Fibroblast of lung (primary cell): ENCODE measurements around the gene NR1D2. TPM values are rescaled to one million over a fixed set of nuclear protein-coding genes. Genes with fewer than 3 reads are reported as not detected.

Experiments
- DNase-seq, 2 donors: peaks; one replicate each; pipeline versions ENCODE4 v3.0.0 to v3.0.0-alpha.2; 2010; ENCODE audit warnings: low read depth in 2 of 2
- H2AFZ ChIP-seq: 2 replicates; pipeline ENCODE4 v1.5.1; 2012; ENCODE audit warnings: low read length, control low read depth, inconsistent platforms
- H3K27ac ChIP-seq: 2 replicates; pipeline ENCODE4 v1.5.1; 2011; ENCODE audit warnings: low read length, control low read depth; ENCODE audit not compliant: insufficient read depth
- H3K27me3 ChIP-seq: 2 replicates; pipeline ENCODE4 v1.5.1; 2011; ENCODE audit warnings: mild to moderate bottlenecking, low read length; ENCODE audit not compliant: control insufficient read depth, insufficient read depth
- H3K36me3 ChIP-seq: 2 replicates; pipeline ENCODE4 v1.5.1; 2011; ENCODE audit warnings: low read length; ENCODE audit not compliant: control insufficient read depth, insufficient read depth
- H3K4me1 ChIP-seq: 2 replicates; pipeline ENCODE4 v1.5.1; 2011; ENCODE audit warnings: low read length; ENCODE audit not compliant: control insufficient read depth, insufficient read depth; ENCODE audit errors: extremely low read depth
- H3K4me2 ChIP-seq: 2 replicates; pipeline ENCODE4 v1.5.1; 2011; ENCODE audit warnings: low read length, control low read depth; ENCODE audit not compliant: insufficient read depth; ENCODE audit errors: extremely low read depth
- H3K4me3 ChIP-seq, 4 experiments: fragments of 200-600 bp in 1 of 4; sonication (generic) in 1 of 4; replicated peaks in 1 of 4; 2 replicates each; pipeline ENCODE4 v1.5.1; 2011 to 2016; ENCODE audit warnings: low read length in 4 of 4, low read depth in 3 of 4, mild to moderate bottlenecking in 3 of 4, control low read depth in 2 of 4, inconsistent platforms in 1 of 4, mixed read lengths in 1 of 4; ENCODE audit not compliant: insufficient read depth in 1 of 4; ENCODE audit errors: control extremely low read depth in 1 of 4
- H3K79me2 ChIP-seq: 2 replicates; pipeline ENCODE4 v1.5.1; 2012; ENCODE audit warnings: mild to moderate bottlenecking, low read length, inconsistent platforms; ENCODE audit not compliant: control insufficient read depth, insufficient read depth
- H3K9ac ChIP-seq: 2 replicates; pipeline ENCODE4 v1.5.1; 2011; ENCODE audit warnings: mild to moderate bottlenecking, low read length, control low read depth; ENCODE audit not compliant: insufficient read depth
- H3K9me3 ChIP-seq: 2 replicates; pipeline ENCODE4 v1.5.1; 2012; ENCODE audit warnings: low read depth, low read length; ENCODE audit not compliant: control insufficient read depth, insufficient read depth
- H4K20me1 ChIP-seq: 2 replicates; pipeline ENCODE4 v1.5.1; 2011; ENCODE audit warnings: low read length; ENCODE audit not compliant: control insufficient read depth, insufficient read depth; ENCODE audit errors: extremely low read depth
- EZH2 ChIP-seq: IDR thresholded peaks from 2 replicates; pipeline ENCODE4 v1.5.1; 2012; ENCODE audit warnings: low read length, control low read depth, mild to moderate bottlenecking; ENCODE audit errors: missing control alignments
- polyA plus RNA-seq, 2 donors: library from polyadenylated mRNA; depleted of rRNA in 1 of 2; stranded (reverse) in 1 of 2; unstranded in 1 of 2; fragments of >200 nt; gene quantifications; 2 replicates each; pipeline ENCODE4 v1.2.1, GENCODE V29; 2011 to 2012; ENCODE audit warnings: missing spikeins in 1 of 2
- total RNA-seq: library from RNA; depleted of rRNA; stranded (reverse); fragments of >200 nt; gene quantifications from 2 replicates; pipeline ENCODE4 v1.2.1, GENCODE V29; 2014
- TF ChIP-seq, protein P1 (sequence below), 2 donors: IDR thresholded peaks in 1 of 2; conservative IDR thresholded peaks in 1 of 2; 1 replicate in 1 of 2; 2 replicates in 1 of 2; pipeline ENCODE4 v1.5.1; 2011 to 2012; ENCODE audit warnings: low read length in 2 of 2, control low read depth in 1 of 2, inconsistent platforms in 1 of 2, low read depth in 1 of 2, mild to moderate bottlenecking in 1 of 2

NR1D2 gene
- total and polyA plus RNA-seq, 2 donors (not counting 1 experiment from before 2014, with no cell fraction given) = 41.5 to 85.2 TPM

DNA sequence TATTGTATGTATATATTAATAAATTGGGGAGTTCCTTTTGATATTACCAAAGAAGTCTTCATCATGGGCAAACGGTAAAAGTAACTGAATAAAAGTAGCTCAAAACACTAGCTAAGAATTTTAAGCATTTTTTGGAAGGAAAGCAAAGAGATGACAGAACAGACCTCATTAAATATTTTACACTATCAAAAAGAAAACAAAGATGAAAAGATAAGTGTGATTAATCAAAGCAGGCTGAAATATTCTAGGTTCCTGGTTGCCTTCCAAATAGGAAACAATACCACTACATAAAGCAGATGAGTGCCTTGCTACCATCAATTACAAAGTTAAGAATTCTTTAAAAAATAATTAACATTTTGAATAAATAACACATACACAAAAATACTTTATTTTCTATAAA lies 31.9 kb upstream of the NR1D2 start:
- H3K9me3 ChIP-seq = no peaks in the 10 kb centered on the region
- peaks cover 2% of the 10 kb centered on the region for H3K4me1 ChIP-seq
- peaks cover 4% of the 10 kb centered on the region for H3K36me3 ChIP-seq
- DNase-seq = peak in 1 of 2 donors; percentile 53
- peaks cover 16% of the 10 kb centered on the region for H3K79me2 ChIP-seq
- H3K9ac ChIP-seq = no peak overlapping the region
- no peaks in the 10 kb centered on the region for H3K27me3 ChIP-seq
- H3K27ac ChIP-seq = no peak overlapping the region
- TF ChIP-seq, protein P1, sequence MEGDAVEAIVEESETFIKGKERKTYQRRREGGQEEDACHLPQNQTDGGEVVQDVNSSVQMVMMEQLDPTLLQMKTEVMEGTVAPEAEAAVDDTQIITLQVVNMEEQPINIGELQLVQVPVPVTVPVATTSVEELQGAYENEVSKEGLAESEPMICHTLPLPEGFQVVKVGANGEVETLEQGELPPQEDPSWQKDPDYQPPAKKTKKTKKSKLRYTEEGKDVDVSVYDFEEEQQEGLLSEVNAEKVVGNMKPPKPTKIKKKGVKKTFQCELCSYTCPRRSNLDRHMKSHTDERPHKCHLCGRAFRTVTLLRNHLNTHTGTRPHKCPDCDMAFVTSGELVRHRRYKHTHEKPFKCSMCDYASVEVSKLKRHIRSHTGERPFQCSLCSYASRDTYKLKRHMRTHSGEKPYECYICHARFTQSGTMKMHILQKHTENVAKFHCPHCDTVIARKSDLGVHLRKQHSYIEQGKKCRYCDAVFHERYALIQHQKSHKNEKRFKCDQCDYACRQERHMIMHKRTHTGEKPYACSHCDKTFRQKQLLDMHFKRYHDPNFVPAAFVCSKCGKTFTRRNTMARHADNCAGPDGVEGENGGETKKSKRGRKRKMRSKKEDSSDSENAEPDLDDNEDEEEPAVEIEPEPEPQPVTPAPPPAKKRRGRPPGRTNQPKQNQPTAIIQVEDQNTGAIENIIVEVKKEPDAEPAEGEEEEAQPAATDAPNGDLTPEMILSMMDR (conservative IDR thresholded peaks at IDR 0.05 in 1 of 2, IDR thresholded peaks at IDR 0.05 in 1 of 2; ENCODE audit: low read depth in 1 of 2, low read length in 2 of 2) = no peak
- no peak for TF ChIP-seq EZH2
- no peak overlapping the region for H3K4me3 ChIP-seq
- peaks cover 4% of the 10 kb centered on the region for H4K20me1 ChIP-seq
- no peak overlapping the region for H3K4me2 ChIP-seq
- no peak overlapping the region for H2AFZ ChIP-seq

DNA sequence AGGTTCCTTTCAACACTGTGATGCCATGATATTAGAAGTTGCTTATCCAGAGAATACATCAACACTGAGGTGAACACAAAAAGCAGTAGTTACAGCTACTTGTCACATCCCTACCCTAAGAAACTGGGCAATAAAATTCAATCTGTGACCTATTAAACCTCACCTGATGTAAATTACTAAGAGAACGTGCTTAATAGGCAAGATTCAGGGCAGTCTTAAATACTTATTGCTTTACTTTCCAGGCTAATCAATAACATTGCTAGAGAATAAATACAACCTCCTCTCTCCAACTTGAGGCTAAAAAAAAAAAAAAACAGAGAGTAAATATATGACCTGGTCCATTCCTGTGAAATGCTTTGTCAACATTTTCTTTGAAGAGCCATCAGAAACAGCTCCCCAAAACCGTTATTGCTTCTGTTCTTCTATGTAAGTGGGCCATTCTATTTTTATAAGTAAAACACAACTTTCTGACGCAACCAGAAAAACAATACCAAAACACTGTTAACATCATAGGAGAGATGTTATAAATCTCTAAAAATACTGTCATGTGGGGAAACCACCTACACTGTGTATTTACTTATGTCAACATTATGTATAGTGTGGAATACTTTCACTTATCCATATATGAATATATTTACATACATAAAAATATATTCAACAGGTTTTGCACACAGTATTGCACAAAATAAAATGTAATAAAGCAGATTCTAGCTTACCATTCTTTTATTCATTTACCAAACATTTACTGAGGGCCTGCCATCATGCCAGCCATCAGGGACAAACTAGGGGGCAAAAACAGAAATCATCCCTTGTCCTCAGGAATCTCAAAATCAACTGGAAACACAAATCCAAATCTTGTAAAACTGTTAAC lies 31.0 kb upstream of the NR1D2 start:
- no peak for DNase-seq
- H3K79me2 ChIP-seq = peaks cover 23% of the 10 kb centered on the region

DNA sequence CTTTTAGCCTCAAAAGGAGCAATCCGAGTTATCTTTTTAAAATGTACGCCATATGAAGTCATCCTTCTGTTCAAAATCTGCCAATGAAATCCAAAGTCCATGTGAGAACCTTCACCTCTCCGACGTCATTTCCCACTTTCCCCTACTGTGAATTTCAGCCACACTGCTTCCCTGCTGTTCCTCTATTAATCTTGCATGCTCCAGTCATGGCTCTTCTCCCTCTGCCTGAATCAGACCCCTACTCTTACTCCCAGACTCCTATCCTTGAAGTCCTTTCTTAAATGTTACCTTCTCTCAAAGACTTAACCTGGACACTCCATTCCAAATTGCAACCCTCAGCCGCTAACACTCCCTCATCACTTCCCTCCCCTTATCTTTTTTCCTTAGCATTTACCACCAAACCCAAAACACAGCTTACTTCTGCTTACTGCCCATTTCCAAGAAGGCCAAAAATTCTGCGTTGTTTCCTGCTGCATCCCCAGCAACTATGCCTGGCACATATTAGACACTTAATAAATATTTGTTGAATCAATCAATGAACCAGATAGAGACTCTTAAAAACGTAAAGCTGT lies 29.5 kb upstream of the NR1D2 start:
- no peaks in the 10 kb centered on the region for H3K27me3 ChIP-seq
- H3K4me3 ChIP-seq = peak overlapping the region; percentile 88 to 99 (median 97)
- H2AFZ ChIP-seq = no peak overlapping the region
- peak; percentile 50 to 56 for DNase-seq
- peaks cover 7% of the 10 kb centered on the region for H4K20me1 ChIP-seq
- peak overlapping the region; percentile 97 for H3K4me2 ChIP-seq
- peak overlapping the region; percentile 95 for H3K27ac ChIP-seq
- peaks cover 2% of the 10 kb centered on the region for H3K4me1 ChIP-seq
- peaks cover 23% of the 10 kb centered on the region for H3K79me2 ChIP-seq
- H3K9ac ChIP-seq = no peak overlapping the region
- no peaks in the 10 kb centered on the region for H3K9me3 ChIP-seq
- peaks cover 10% of the 10 kb centered on the region for H3K36me3 ChIP-seq
- TF ChIP-seq, protein P1 (conservative IDR thresholded peaks at IDR 0.05 in 1 of 2, IDR thresholded peaks at IDR 0.05 in 1 of 2; ENCODE audit: low read depth in 1 of 2, low read length in 2 of 2) = no peak
- no peak for TF ChIP-seq EZH2

More for the DNA sequence above, 31.0 kb upstream of the NR1D2 start:
- H3K4me1 ChIP-seq = peaks cover 2% of the 10 kb centered on the region
- no peak overlapping the region for H3K27ac ChIP-seq
- H2AFZ ChIP-seq = no peak overlapping the region
- peaks cover 7% of the 10 kb centered on the region for H4K20me1 ChIP-seq
- H3K27me3 ChIP-seq = no peaks in the 10 kb centered on the region
- peaks cover 7% of the 10 kb centered on the region for H3K36me3 ChIP-seq
- H3K9me3 ChIP-seq = no peaks in the 10 kb centered on the region
- peak overlapping the region; percentile 4 for H3K4me2 ChIP-seq
- no peak overlapping the region for H3K9ac ChIP-seq
- no peak overlapping the region for H3K4me3 ChIP-seq
- no peak for TF ChIP-seq EZH2
- TF ChIP-seq, protein P1 (conservative IDR thresholded peaks at IDR 0.05 in 1 of 2, IDR thresholded peaks at IDR 0.05 in 1 of 2; ENCODE audit: low read depth in 1 of 2, low read length in 2 of 2) = no peak
